GM11168 (cell line): Measurements from ENCODE around the gene CANX.

ENCODE experiments used
- in situ Hi-C: fragments of 300-500 bp; cut with MboI; formaldehyde crosslinking; loops from one replicate; pipeline ENCODE4 v1.12.0; 2022; ENCODE audit warnings: low sequenced_read_pairs; ENCODE audit not compliant: unreplicated experiment

Gene CANX

DNA sequence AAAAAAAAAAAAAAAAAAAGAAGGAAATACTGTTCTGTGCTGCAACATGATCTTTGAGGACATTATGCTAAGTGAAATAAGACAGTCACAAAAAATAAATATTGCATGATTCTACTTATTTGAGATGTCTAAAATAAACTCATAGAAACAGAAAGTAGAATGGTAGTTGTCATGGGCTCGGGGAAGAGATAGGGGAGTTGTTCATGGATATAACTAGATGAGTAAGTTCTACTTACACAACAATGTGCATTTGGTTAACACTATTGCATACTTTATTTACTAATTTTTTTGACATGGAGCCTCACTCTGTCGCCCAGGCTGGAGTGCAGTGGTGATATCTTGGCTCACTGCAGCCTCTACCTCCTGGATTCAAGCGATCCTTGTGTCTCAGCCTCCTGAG, 49.0 kb downstream of the CANX start:
- in situ Hi-C loops: no loop called here

DNA sequence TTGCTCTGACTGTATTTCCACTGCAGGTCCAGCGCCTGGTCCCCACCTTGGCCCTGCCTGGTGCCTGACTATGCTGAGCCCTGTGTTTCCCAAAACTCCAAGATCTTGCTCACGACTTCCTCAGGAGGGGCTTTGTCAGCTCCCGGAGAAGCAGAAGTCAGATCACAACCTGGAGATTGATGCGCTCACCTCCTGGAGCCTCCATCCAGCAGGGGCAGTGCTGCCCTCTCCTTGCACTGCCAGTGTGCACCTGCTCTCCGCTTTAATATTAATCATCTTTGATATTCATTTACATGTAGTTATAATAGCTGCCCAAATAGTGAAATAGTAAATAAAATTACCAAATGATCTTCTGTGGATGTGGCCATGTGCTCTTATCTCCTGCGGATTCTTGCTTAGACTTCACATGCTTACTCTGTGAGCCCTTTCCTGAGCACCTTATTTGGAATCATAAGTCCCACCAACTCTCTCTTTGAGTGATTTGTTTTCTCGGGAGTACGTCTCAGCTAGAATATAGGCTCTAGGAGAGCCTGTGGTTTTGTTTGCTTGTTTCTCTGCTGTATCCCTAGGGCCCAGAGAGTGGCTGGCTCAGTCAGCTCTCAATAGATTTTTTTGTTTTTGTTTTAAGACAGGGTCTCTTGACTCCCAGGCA, 51.2 kb downstream of the CANX start:
- in situ Hi-C loops: no loop called here

DNA sequence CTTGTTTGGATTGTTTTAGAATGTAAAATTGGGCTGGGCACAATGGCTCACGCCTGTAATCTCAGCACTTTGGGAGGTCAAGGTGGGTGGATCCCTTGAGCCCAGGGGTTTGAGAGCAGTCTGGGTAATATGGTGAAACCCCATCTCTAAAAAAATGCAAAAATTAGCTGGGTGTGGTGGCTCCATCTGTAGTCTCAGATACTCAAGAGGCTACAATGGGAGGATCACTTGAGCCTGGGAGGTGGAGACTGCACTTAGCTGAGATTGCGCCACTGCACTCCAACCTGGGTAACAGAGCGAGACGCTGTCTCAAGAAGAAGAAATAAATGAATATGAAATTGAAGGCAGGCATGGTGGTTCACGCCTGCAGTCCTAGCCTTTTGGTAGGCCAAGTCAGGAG, 55.2 kb downstream of the CANX start:
- in situ Hi-C loops: no loop called here

DNA sequence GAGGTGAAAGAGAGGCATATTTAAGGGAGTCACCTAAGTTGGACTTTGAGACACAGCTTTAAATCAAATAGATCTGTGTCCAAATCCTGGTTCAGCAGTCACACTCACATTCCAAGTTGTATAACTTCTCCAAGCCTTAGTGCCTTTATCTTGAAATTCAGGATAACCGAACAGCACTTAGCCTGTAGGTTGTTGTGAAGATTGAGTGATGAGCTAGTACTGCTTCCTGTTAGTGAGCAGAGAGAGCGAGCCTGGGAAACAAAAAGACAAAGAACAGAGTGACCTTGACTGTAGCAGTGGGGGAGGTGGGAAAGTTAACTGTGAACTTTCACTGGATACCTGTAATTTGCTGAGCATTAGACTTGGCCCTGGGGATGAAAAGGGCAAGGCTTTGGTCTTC, 56.3 kb downstream of the CANX start:
- in situ Hi-C loops: no loop called here

DNA sequence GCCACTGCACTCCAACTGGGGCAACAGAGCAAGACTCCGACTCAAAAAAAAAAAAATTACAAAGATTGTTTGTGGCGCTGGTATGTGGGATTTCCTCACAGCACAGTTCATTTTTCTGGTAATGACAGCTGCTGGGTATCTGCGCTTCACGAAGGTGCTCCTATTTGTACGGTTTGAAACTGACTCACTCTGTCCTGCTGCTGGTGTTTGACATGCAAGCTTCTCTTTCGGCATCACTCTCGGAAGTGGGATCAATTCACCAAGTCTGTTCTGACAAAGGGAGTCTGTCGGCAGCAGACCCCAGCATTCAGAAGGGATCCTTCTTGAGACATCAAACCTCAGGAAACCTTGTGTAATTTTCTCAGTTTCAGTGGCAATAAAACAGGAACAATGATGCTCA, 60.2 kb downstream of the CANX start:
- in situ Hi-C loops: no loop called here

DNA sequence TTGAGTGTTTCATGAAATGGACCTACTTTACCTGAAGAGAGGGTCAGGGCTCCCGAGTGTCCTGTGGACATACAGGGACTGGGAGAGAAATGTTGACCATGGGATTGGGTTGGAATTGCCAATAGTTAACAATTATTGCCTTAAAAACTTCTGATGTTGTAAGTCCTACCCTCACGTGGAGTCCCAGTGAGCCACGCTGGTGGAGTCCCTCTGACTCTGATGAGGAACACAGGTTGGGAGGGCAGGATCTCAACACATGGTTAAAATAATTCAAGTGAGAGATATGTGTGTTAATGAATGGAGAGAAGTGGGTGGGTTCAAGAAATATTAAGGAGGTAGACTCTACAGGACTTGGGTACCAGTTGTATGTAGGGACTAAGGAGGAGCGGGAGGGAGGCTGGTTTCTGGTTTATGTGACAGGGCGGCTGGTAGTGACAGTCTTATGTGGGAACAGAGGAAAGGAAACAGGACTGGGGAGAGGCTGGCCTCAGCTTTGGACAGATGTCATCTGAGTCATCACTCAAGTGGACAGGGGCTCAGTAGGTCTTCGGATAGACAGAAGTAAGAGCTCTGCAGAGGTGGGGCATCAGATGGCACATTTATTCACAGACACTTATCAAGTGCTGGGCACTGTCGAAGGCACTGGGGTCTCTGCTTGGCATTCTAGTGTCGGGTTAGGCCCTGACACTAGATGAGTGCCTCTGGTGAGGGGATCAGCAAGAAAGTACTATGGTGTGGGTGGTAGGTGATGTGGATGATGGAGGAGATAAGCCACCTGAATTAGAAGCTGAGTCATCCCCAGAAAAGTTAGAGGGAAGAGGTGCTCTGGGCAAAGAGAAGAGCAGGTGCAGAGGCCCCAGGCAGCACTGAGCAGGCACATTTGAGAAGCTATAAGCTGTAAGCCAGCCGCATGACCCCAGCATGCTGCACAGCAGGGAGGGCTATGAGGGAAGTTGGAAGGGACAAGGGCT, 61.1 kb downstream of the CANX start:
- in situ Hi-C loops: no loop called here

DNA sequence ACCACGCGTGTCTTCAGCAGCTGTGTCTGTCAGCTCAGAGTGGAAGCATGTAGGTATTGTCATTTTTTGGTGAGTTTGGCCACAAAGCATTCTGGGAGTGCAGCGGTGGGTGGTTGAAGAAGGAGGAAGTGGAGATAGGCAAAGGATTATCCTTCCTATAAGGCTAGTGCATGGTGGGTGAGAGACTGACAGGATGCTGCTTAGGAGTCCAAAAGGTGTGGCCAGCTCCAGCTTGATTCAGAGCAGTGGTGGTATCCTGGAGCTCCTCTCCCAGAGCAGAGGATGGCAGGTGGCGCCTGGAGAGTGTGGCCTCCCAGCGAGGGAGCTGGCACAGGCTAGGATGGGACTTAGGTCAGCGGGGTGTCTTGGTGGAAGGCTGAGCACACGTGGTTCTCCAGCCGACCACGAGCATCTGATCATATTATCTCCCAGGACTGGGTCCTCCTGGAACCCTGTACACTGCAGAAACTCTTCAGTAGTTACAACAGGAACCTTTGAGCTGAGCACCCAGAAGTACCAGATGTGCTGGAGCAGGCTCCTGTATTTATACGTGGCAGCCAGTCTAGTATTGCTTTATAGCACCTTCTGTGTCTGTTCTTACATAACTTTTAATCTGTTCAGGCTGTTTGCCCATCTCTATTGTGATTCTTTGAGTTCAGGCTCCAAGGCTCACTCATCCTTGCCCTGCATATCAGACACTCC, 63.5 kb downstream of the CANX start:
- in situ Hi-C loops: no loop called here

DNA sequence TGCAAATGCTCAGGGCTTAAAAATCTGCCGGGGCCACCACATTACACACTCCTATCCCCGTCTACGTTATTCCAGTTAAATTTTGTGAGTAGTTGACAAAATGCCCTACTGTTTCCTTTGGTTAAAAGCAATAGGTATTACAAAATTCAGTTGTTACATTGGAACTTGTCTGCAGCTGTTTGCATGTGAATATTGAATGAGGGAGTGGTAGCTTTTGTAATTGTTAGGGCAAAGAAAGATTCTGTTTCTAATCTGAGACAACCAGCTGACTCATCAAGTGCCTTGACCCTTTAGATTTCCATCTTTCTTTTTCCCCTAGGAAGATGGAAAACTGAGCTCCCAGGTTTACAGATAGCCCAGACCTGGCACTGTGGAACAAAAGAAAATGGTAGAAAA, 64.0 kb downstream of the CANX start:
- in situ Hi-C loops: no loop called here

DNA sequence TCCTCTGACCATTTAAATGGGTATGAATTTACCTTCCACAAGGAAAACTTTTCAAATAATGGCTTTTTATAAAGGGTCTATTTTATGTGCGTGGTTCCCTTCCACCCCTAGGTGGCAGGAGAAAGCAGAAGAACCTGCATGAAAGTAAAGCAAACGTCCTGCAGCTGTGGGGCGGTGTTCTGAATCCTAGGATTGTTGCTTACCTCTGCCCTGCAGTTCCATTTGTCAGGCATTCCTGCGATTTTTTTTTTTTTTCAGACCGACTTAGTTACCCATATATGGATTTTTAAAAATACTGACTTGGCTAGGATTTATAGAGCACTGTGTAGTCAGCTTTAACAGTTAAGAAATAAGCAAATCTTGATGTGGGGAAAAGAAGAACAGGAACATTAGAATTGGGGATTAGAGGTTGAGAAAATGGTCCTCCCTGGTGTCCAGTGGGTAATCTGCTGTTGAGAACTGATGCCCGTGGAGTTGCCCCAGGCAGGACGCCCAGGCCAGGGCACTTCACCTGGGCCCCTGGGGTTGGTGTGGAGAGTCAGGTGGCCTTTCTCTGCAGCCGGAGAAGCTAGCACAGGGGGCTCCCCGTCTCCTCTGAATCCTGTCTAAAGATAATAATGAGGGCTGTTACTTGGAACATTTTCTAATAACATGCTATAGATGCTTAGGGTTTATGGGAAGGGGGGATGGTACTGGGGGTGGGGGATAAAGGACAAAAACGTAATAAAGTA, 64.6 kb downstream of the CANX start:
- in situ Hi-C loops: no loop called here

DNA sequence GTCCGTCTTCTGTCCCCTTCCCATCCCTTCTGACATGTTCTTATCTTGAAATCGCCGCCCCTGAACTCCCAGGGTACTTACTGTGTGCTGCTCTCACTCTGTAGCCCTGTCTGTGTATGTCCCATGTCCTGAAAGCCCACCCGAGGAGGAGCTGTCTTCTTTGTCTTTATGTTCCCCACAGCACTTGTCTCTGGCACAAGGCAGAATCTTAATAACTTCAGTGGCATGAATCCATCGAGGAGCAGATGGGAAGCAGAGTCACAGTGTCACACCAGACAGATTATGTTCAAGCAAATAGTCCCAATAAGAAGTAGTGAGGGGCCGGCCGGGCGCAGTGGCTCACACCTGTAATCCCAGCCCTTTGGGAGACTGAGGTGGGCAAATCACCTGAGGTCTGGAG, 65.3 kb downstream of the CANX start:
- in situ Hi-C loops: no loop called here

DNA sequence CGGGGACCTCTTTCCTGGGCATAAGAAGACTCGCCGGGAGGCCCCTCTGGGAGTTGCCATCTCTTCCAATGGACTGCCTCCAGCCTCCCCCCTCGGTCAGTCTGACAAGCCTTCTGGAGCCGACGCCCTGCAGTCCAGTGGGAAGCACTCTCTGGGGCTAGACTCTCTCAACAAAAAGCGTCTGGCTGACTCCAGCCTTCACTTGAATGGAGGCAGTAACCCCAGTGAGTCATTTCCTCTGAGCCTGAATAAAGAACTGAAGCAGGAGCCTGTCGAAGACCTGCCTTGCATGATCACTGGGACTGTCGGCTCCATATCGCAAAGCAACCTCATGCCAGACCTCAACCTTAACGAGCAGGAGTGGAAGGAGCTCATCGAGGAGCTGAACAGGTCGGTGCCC, 66.6 kb downstream of the CANX start:
- in situ Hi-C loops: no loop called here

DNA sequence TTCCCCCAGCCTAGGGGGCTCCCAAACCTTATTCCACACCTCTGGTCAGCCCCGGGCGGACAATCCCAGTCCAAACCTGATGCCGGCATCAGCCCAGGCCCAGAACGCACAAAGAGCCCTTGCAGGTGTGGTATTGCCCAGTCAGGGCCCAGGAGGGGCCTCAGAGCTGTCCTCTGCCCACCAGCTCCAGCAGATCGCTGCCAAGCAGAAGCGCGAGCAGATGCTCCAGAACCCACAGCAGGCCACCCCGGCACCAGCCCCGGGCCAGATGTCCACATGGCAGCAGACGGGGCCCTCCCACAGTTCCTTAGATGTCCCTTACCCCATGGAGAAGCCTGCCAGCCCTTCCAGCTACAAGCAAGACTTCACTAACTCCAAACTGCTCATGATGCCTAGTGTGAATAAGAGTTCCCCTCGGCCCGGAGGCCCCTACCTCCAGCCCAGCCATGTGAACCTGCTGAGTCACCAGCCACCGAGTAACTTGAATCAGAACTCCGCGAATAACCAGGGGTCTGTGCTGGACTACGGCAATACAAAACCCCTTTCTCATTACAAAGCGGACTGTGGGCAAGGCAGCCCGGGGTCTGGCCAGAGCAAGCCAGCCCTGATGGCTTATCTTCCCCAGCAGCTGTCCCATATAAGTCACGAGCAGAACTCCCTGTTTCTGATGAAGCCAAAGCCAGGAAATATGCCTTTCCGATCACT, 67.4 kb downstream of the CANX start:
- in situ Hi-C loops: no loop called here

DNA sequence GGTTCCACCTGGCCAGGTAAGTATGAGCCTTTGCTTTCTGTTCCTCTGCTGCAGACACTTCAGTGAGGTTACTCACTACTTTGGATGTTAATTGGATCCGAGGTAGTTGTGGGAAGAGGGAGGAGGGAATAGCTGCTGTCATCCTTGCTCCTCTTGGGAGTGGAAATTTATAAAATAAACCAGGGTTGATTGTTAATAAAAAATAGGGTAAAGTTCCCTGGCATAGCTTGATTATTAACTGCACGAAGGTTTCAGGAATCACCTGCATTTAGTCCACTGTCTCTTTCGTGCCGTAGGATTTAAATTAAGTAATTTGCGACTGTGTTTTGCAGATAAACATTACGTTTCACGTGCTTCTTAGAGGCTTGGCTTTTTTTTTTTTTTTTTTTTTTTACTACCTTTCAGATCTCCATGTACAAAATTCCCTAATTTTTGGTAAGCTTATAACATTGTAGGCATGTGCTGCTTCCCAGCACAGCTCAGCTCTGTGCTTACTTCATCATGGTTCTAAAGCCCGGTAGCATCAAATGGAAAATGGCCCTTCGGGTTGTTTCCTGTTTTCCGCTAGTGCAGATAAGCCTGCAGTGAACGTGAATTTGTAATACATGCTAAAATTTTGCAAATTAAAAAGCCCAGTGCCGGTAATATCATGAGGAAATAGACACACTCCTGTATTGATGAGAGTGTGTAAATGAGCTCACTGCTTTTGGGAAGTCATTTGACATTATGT, 68.1 kb downstream of the CANX start:
- in situ Hi-C loops: no loop called here

DNA sequence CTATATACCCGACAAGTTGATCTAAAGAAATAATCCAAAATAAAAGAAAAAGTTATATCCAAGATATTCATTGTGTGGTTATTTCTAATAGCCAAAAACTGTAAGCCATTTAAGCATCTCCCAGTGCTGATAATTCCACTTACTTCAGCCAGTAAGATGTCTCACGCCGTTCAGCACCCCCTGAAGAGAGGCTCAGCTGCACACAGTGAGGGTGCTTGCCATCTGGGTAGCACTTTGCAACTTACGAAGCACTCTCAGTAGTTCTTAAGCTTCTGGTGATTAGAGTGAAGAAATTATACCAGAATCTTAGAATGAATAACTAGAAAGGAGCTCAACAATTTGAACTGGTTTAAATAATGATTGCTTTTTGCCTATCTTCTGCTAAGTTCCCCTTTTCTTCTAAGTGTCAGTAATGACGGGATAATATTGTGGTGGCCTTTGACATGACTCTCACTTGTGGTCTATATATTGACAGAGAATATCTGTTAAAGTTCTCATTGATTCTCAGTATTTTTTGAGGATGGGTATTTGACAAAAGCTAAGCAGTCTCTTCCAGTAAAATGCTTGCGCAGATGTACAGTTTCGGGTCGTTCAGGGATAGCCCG, 68.8 kb downstream of the CANX start:
- in situ Hi-C loops: no loop called here

DNA sequence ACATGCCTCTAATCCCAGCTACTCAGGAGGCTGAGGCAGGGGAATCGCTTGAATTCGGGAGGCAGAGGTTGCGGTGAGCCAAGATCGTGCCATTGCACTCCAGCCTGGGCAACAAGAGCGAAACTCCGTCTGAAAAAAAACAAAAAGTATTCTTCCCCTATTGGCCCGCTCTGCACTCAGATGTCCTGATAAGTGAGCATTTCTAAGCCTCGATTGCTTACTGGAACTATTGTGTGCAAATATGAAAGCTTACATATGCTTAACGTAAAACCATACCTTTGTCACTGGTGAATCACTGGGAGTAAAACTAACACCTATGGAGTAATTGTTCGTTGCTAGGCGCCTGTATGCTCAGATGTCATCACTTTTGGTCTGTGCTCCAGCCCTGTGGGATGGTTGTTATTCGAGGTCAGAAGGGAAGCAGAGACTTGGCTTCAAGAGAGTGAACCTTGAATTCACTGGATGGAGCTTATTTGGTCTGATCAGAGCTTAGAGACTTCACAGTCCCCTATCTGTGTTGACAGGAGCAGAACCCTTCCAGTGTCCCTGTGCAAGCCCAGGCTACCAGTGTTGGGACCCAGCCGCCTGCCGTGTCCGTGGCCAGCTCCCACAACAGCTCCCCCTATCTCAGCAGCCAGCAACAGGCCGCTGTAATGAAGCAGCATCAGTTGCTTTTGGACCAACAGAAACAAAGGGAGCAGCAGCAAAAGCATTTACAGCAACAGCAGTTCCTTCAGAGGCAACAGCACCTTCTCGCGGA, 69.7 kb downstream of the CANX start:
- in situ Hi-C loops: no loop called here

DNA sequence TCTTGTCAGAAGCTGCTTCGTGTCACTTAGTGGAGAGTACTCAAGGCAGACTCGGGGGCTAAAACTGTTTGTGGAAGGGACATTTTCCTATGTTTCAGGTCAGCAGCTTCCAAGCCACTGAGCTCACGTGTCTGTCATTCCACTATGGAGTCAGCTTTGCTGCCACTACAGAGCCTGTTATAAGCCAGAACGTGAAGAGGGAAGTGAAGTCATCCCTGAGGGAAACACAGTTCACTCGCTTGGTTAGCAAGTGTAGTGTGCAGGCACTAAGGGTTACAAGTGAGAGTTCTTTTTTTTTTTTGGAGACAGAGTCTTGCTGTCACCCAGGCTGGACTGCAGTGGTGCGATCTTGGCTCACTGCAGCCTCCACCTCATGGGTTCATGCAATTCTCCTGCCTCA, 70.5 kb downstream of the CANX start:
- in situ Hi-C loops: no loop called here

DNA sequence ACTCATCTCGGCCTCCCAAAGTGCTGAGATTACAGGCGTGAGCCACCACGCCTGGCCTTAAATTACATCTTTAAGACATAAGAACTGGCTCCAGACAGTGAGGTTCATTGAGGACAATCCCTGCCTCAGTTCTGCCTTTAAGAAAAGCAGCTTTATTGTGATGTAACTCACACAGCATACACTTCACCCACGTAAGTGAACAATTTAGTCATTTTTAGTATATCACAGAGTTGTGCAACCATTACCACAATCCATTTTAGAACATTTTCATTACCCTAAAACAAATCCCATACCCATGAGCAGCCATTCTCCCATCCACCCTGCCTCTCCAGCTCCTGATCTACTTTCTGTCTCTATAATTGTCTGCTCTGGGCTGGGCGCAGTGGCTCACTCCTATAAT, 71.0 kb downstream of the CANX start:
- in situ Hi-C loops: no loop called here

DNA sequence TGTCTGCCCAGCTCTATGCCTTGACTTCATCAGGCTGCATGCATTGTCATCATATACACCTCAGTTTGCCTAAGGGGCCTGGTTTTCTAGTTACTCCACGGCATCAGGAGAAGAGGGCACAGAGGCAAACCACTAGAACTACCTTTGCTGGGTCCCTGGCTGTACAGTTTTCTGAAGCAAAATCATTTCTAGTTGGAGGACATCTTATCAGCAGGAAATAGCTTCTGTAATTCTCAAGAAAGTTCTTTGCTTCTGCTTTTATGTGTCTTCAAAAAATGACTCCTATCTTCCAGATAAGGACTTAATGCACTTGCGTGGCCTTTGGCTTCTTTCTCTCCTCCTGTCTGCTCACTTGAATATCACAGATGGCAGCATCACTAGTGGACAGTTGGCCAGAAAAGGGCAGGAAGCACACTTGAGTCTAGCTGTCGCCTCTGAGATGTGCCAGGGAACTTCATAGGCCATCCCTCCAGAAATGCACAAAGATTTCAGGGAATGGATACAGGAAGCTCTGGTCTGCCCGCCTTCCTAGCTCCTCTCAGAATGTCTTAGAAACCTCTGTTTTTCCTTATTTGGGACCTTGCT, 72.6 kb downstream of the CANX start:
- in situ Hi-C loops: no loop called here
